GM12892 (cell line): ENCODE results near the gene PIP4K2A.

Source experiments
- POLR2A ChIP-seq: IDR thresholded peaks from 2 replicates; pipeline ENCODE4 v1.6.1; 2011; ENCODE audit warnings: low read depth, low read length, control low read depth
- POLR2AphosphoS5 ChIP-seq: IDR thresholded peaks from 2 replicates; pipeline ENCODE4 v1.6.1; 2011; ENCODE audit warnings: low read depth, low read length, control low read depth
- TAF1 ChIP-seq: IDR thresholded peaks from 2 replicates; pipeline ENCODE4 v1.6.1; 2011; ENCODE audit warnings: low read depth, mild to moderate bottlenecking, control low read depth, low read length, borderline replicate concordance

DNA sequence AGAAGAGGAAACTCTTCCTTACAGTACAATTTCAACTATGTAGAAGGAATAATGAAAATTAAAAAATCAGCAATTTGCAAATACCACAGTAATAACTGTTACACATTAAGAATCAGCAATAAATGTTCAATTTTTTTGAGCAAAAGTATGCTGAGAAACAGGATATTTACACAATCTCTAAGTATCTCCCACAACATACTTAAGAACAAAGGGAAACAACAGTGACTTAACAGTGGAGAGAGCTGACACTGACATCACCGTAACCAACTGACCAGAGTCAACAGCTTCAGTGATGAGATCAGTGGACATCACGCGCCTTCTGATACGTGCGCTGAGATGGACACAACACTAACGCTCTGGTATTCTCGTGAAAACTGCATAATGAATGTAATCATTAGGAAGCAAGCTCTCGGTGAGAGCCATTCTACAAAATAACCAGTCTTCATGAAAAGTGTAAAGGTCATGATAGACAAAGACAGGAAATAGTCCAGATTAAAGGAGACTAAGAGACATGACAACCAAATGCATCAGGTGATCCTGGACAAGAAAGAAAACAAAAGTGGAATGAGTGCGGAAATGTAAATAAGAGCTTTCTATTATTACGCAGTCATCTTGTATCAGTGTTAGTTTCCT is 82.6 kb downstream of the PIP4K2A start:
- TF ChIP-seq POLR2AphosphoS5 = no peak
- TF ChIP-seq TAF1 = no peak
- no peak for TF ChIP-seq POLR2A
